GM19328 (cell line): Measurements from ENCODE around the gene ZNF789.
"Not testable (repeated sequence)": the region's sequence is repeated elsewhere in the genome, so short reads cannot be mapped to it uniquely, and the experiment has no call there.

Experiments used
- ATAC-seq: cut with Tn5 transposase; IDR thresholded peaks from one replicate; pipeline ENCODE4 v1.9.1; 2021; ENCODE audit warnings: mild to moderate bottlenecking, moderate library complexity; ENCODE audit not compliant: unreplicated experiment

ZNF789 gene

DNA sequence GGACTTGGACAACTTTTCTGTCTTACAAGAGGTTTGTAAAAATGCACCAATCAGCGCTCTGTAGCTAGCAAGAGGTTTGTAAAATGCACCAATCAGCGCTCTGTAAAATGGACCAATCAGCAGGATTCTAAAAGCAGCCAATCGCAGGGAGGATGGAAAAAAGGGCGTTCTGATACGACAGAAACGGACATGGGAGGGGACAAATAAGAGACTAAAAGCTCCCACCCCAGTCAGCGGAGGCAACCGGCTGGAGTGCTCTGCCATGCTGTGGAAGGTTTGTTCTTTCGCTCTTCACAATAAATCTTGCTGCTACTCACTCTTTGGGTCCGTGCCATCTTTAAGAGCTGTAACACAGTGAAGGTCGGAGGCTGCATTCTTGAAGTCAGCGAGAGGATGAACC, 28.5 kb downstream of the ZNF789 start:
- not testable (repeated sequence) for ATAC-seq

DNA sequence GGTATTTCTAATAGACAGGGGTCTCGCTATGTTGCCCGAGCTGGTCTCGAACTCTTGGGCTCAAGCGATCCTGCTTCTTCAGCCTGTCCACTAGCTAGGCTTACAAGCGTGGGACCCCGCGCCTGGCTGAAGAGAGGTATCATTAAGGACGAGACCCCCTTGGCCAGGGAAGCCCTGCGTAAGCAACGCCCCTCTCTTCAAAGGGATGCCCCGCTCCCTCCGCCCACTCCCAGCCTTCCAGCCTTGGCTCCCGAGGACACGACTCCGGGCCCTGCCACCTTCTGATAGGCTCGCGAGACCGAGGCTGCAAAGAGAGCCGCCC, 31.6 kb downstream of the ZNF789 start:
- ATAC-seq, result no peak

DNA sequence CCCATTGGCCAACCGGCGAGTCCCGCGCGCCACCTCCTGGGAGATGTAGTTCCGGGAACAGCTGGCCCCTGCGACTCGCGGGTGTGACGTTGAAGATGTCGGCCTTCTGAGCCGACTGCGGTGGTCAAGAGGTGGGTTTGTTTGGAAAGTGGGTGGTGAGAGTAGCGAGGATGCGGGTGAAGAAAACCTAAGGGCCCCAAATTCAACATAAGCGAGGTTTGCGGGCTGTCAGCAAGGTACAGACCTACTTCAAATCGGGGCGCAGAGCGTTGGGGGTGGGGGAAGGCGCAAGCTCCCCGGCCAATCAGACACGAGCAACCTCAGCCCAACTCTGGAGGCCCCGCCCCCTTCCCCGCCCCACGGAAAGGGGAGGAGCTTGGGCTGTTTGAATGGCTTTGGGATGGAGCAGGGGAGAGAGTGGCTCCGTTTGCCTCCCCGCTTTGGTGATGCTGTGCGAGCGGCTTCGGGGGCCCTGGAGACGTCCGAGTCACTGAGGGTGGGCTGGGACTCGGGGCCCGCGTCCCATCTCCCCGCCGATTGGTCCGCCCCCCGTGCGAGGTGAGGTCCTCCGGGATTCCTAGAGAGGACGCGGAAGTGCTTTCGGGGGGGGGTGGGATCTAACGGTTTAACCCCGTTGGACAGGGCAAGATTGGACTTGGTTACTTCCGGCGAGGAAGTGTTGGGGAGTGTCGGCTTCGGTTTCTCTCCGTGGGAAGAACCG, 32.1 kb downstream of the ZNF789 start, which contains the start of gene ZKSCAN5:
Gene ZKSCAN5 (plus strand): TSS at position 60 of the 721 bp plus-strand sequence. CDS start 1,383 bp downstream, outside the sequence.
- peak; percentile 83 for ATAC-seq

DNA sequence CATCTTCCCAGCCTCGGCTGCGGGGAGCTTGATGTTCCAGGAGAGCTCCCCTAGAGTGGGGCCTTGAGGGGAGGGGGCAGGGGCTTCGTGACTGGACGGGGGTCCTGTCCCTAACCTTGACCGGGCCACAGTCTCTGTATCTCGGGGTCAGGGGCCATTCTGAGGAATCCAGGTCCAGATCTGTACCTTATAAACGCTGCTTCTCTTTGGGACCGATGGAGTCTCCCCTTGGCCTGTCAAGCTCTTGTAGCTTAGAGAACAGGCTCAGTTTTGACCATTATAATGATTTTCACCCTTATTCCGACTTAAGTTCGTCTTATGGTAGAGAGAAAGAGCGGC, 32.6 kb downstream of the ZNF789 start:
- ATAC-seq, result no peak

DNA sequence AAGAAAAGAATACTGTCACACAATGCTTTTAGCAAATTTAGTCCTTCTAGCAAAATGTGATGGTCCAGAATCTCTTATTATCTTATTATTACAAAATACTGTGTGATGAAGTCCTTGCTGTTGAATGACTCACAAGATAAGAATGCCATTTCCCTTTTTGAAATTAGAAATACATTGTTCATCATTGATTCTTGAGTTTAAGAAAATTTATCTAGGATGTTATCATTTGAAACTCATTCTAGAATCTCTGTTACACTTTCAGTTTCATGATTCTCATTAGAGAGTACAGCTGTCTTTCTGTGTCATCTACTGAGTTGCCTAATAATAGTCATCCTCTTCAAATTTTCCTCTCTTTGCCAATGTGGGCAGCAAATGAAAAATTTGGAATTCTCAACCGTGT, 41.4 kb downstream of the ZNF789 start:
- ATAC-seq, result no peak

DNA sequence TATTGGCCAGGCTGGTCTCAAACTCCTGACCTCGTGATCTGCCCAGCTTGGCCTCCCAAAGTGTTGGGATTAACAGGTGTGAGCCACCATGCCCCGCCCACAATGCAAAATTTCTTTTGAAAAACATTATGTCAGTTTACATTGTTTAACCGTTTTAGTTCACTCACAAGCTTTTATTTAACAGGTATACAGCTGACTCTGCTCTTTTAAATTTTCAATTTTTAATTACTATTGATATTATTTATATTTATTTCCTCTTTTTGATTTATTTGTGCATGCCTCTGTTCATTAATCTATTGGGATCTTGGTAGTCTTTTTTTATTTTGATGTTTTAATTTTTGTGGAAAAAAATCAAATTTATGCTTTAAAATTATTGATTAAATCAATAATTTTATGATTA, 48.7 kb downstream of the ZNF789 start:
- ATAC-seq, result no peak

DNA sequence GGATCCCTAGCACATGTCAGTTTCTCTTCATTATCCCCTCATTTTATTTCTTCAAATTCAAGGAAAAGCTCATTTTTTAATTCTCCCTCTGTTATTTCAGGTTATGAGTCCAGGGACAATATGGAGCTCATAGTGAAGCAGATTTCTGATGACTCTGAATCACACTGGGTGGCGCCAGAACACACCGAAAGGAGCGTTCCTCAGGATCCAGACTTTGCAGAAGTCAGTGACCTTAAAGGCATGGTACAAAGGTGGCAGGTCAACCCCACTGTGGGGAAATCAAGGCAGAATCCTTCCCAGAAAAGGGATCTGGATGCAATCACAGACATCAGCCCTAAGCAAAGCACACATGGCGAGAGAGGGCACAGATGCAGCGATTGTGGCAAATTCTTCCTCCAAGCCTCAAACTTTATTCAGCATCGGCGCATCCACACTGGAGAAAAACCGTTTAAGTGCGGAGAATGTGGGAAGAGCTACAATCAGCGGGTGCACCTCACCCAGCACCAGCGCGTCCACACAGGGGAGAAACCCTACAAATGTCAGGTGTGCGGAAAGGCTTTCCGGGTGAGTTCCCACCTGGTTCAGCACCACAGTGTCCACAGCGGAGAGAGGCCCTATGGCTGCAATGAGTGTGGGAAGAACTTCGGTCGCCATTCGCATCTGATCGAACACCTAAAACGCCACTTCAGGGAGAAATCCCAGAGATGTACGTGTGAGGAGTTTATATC, 53.2 kb downstream of the ZNF789 start:
- no peak for ATAC-seq

DNA sequence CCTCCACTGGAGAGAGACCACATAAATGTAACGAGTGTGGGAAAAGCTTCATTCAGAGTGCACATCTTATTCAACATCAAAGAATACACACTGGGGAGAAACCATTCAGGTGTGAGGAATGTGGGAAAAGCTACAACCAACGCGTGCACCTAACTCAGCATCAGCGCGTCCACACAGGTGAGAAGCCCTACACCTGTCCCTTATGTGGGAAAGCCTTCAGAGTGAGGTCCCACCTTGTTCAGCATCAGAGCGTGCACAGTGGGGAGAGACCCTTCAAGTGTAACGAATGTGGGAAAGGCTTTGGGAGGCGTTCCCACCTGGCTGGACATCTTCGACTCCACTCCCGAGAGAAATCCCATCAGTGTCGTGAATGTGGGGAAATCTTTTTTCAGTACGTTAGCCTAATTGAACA, 58.7 kb downstream of the ZNF789 start:
- ATAC-seq, result no peak

DNA sequence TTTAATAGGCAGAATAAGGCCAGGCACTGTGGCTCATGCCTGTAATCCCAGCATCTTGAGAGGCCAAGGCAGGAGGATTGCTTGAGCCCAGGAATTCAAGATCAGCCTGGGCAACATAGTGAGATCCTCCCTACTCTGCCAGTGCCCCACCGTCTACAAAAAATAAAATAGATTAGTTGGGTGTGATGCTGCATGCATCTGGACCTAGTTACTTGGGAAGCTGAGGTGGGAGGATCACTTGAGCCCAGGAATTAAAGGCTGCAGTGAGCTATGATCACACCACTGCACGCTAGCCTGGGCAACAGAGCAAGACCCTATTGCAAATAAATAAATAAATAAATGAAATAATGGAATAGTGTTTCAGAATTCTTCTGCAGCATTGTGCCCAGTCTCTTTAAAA, 63.0 kb downstream of the ZNF789 start:
- no peak for ATAC-seq
